WTC11 (cell line): Measurements from ENCODE around the gene ARHGEF12. TPM values are rescaled to one million over a fixed set of nuclear protein-coding genes. Genes with fewer than 3 reads are reported as not detected.

ENCODE experiments used
- ATAC-seq: fragments of 200-7000 bp; cut with Tn5 transposase; 2 replicates; pipeline ENCODE4 v1.10.0; 2021; ENCODE audit warnings: mild to moderate bottlenecking, moderate library complexity
- CTCF ChIA-PET: fragments of 300-600 bp; sonication (Branson Sonifier 250); formaldehyde crosslinking; loops from one replicate; lab custom pipeline; 2021; ENCODE audit warnings: antibody characterized with exemption; lab: Charles Lee
- POLR2A ChIA-PET: fragments of 350-600 bp; sonication (Branson Sonifier 250); formaldehyde crosslinking; loops from one replicate; lab custom pipeline; 2021; ENCODE audit warnings: antibody characterized with exemption; lab: Charles Lee
- DNase-seq: peaks from one replicate; pipeline ENCODE4 v3.0.0; 2021; ENCODE audit warnings: low spot score
- H3K27ac Mint-ChIP-seq: 2 replicates; pipeline ENCODE4 v1.8.0; 2021; ENCODE audit warnings: mixed read lengths
- H3K27me3 Mint-ChIP-seq: 2 replicates; pipeline ENCODE4 v1.8.0; 2021; ENCODE audit warnings: low read depth, mild to moderate bottlenecking, moderate library complexity, mixed read lengths
- H3K36me3 Mint-ChIP-seq: 2 replicates; pipeline ENCODE4 v1.8.0; 2021; ENCODE audit warnings: mixed read lengths
- H3K4me1 Mint-ChIP-seq: 2 replicates; pipeline ENCODE4 v1.8.0; 2022; ENCODE audit warnings: mixed read lengths
- H3K4me3 Mint-ChIP-seq: 2 replicates; pipeline ENCODE4 v1.8.0; 2021; ENCODE audit warnings: mild to moderate bottlenecking, moderate library complexity, mixed read lengths
- H3K9me3 Mint-ChIP-seq: 2 replicates; pipeline ENCODE4 v1.8.0; 2021; ENCODE audit warnings: mixed read lengths
- CBFB ChIP-seq: sonication (generic); formaldehyde crosslinking; IDR thresholded peaks from 2 replicates; pipeline ENCODE4 v1.8.1; 2022; ENCODE audit warnings: mild to moderate bottlenecking, low read depth, missing genetic modification reagents
- CREM ChIP-seq: sonication (generic); formaldehyde crosslinking; IDR thresholded peaks from 2 replicates; pipeline ENCODE4 v1.8.1; 2022; ENCODE audit warnings: mild to moderate bottlenecking, missing genetic modification reagents, moderate library complexity
- GRHL2 ChIP-seq: fragments of 250-450 bp; sonication (Bioruptor Pico); IDR thresholded peaks from 2 replicates; pipeline ENCODE4 v1.8.0; 2022; ENCODE audit warnings: mild to moderate bottlenecking, moderate library complexity; ENCODE audit not compliant: insufficient replicate concordance, severe bottlenecking
- HMGXB4 ChIP-seq: sonication (generic); formaldehyde crosslinking; IDR thresholded peaks from 2 replicates; pipeline ENCODE4 v1.8.1; 2023; ENCODE audit warnings: mild to moderate bottlenecking, moderate library complexity, missing genetic modification reagents
- IRF1 ChIP-seq: sonication (generic); formaldehyde crosslinking; IDR thresholded peaks from 2 replicates; pipeline ENCODE4 v1.8.0; 2023; ENCODE audit warnings: missing genetic modification reagents
- MXD4 ChIP-seq: fragments of 250-450 bp; sonication (Bioruptor Pico); IDR thresholded peaks from 2 replicates; pipeline ENCODE4 v1.8.0; 2021; ENCODE audit warnings: mild to moderate bottlenecking, moderate library complexity, borderline replicate concordance
- NR2C2 ChIP-seq: sonication (generic); formaldehyde crosslinking; IDR thresholded peaks from 2 replicates; pipeline ENCODE4 v1.8.0; 2022; ENCODE audit warnings: mild to moderate bottlenecking, missing genetic modification reagents
- OVOL2 ChIP-seq: fragments of 250-450 bp; sonication (Bioruptor Pico); IDR thresholded peaks from 2 replicates; pipeline ENCODE4 v1.9.0; 2021; ENCODE audit warnings: mild to moderate bottlenecking, borderline replicate concordance
- TEAD4 ChIP-seq: sonication (generic); formaldehyde crosslinking; IDR thresholded peaks from 2 replicates; pipeline ENCODE4 v1.8.0; 2022; ENCODE audit warnings: mild to moderate bottlenecking, missing genetic modification reagents
- ZBTB43 ChIP-seq: sonication (generic); formaldehyde crosslinking; IDR thresholded peaks from 2 replicates; pipeline ENCODE4 v1.8.1; 2023; ENCODE audit warnings: mild to moderate bottlenecking, missing genetic modification reagents
- ZNF263 ChIP-seq: sonication (generic); formaldehyde crosslinking; IDR thresholded peaks from 2 replicates; pipeline ENCODE4 v1.8.1; 2022; ENCODE audit warnings: low read depth, mild to moderate bottlenecking, moderate library complexity, missing genetic modification reagents
- total RNA-seq: library from RNA; stranded (reverse); gene quantifications from 3 replicates; pipeline ENCODE4 v1.2.3, GENCODE V29; 2021
- TF ChIP-seq, protein P1 (sequence below): sonication (generic); formaldehyde crosslinking; IDR thresholded peaks from 2 replicates; pipeline ENCODE4 v1.8.0; 2022; ENCODE audit warnings: missing genetic modification reagents
- TF ChIP-seq, protein P2 (sequence below): sonication (generic); formaldehyde crosslinking; IDR thresholded peaks from 2 replicates; pipeline ENCODE4 v1.8.1; 2022; ENCODE audit warnings: mild to moderate bottlenecking, missing genetic modification reagents, moderate library complexity, borderline replicate concordance
- TF ChIP-seq, protein P3 (sequence below): sonication (generic); formaldehyde crosslinking; IDR thresholded peaks from 2 replicates; pipeline ENCODE4 v1.8.1; 2023; ENCODE audit warnings: mild to moderate bottlenecking, missing genetic modification reagents
- TF ChIP-seq, protein P4 (sequence below): sonication (generic); formaldehyde crosslinking; IDR thresholded peaks from 2 replicates; pipeline ENCODE4 v1.8.1; 2023; ENCODE audit warnings: mild to moderate bottlenecking, missing genetic modification reagents, moderate library complexity
- TF ChIP-seq, protein P5 (sequence below): sonication (generic); formaldehyde crosslinking; IDR thresholded peaks from 2 replicates; pipeline ENCODE4 v1.8.1; 2022; ENCODE audit warnings: low read depth, mild to moderate bottlenecking, moderate library complexity, missing genetic modification reagents, borderline replicate concordance

ARHGEF12 gene
- total RNA-seq, 1 experiment from 2014 or later, result 35.8 TPM

DNA sequence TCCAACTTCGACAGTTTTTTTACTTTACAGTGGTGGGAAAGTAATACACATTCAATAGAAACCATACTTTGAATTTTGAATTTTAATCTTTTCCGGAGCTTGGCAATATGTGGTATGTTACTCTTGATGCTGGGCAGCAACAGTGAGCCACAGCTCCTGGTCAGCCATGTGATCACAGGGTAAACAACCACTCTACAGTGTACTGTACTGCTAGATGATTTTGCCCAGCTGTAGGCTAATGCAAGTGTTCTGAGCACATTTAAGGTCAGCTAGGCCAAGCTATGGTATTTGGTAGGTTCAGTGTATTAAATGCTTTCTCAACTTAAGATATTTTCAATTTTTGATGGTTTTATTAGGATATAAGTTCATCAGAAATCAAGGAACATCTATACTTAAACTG, 126.6 kb downstream of the ARHGEF12 start (continued):
- TF ChIP-seq ZBTB43 (CRISPR knock-in tag) (no peak), NR2C2 (CRISPR knock-in tag) (no peak), ZNF263 (CRISPR knock-in tag) (no peak), HMGXB4 (CRISPR knock-in tag) (no peak)

GRCh38 chr11:120465921-120466534, 129.8 kb downstream of the ARHGEF12 start:
- H3K4me3 Mint-ChIP-seq, result no peak overlapping the region
- DNase-seq (no peak), ATAC-seq (no peak)
- H3K27me3 Mint-ChIP-seq, result no peaks in the 10 kb centered on the region
- peaks cover 44% of the 10 kb centered on the region for H3K36me3 Mint-ChIP-seq
- no peaks in the 10 kb centered on the region for H3K9me3 Mint-ChIP-seq
- no peaks in the 10 kb centered on the region for H3K4me1 Mint-ChIP-seq
- H3K27ac Mint-ChIP-seq, result 0 out of 2 replicates have a peak overlapping the region, but pooled peaks have one; percentile 16
- ChIA-PET CTCF (no interaction called here), POLR2A (no interaction called here)
- TF ChIP-seq CREM (CRISPR knock-in tag), result no peak
- TF ChIP-seq, protein P1, sequence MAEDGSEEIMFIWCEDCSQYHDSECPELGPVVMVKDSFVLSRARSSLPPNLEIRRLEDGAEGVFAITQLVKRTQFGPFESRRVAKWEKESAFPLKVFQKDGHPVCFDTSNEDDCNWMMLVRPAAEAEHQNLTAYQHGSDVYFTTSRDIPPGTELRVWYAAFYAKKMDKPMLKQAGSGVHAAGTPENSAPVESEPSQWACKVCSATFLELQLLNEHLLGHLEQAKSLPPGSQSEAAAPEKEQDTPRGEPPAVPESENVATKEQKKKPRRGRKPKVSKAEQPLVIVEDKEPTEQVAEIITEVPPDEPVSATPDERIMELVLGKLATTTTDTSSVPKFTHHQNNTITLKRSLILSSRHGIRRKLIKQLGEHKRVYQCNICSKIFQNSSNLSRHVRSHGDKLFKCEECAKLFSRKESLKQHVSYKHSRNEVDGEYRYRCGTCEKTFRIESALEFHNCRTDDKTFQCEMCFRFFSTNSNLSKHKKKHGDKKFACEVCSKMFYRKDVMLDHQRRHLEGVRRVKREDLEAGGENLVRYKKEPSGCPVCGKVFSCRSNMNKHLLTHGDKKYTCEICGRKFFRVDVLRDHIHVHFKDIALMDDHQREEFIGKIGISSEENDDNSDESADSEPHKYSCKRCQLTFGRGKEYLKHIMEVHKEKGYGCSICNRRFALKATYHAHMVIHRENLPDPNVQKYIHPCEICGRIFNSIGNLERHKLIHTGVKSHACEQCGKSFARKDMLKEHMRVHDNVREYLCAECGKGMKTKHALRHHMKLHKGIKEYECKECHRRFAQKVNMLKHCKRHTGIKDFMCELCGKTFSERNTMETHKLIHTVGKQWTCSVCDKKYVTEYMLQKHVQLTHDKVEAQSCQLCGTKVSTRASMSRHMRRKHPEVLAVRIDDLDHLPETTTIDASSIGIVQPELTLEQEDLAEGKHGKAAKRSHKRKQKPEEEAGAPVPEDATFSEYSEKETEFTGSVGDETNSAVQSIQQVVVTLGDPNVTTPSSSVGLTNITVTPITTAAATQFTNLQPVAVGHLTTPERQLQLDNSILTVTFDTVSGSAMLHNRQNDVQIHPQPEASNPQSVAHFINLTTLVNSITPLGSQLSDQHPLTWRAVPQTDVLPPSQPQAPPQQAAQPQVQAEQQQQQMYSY (CRISPR knock-in tag), result no peak

- no peaks in the 10 kb centered on the region for H3K27me3 Mint-ChIP-seq
- no peaks in the 10 kb centered on the region for H3K9me3 Mint-ChIP-seq
- POLR2A ChIA-PET, result no interaction called here
- ATAC-seq (no peak), DNase-seq (no peak)
- H3K27ac Mint-ChIP-seq, result no peak overlapping the region
- no peak overlapping the region for H3K4me3 Mint-ChIP-seq
- CTCF ChIA-PET, result interaction anchor here (0.6 kb wide), 2 partner anchors 26 to 304 kb away, joined by 3 to 4 read pairs; no protein-coding TSS in a partner anchor
- no peaks in the 10 kb centered on the region for H3K4me1 Mint-ChIP-seq
- peaks cover 43% of the 10 kb centered on the region for H3K36me3 Mint-ChIP-seq
- no peak for TF ChIP-seq CBFB (CRISPR knock-in tag)
- TF ChIP-seq, protein P2, sequence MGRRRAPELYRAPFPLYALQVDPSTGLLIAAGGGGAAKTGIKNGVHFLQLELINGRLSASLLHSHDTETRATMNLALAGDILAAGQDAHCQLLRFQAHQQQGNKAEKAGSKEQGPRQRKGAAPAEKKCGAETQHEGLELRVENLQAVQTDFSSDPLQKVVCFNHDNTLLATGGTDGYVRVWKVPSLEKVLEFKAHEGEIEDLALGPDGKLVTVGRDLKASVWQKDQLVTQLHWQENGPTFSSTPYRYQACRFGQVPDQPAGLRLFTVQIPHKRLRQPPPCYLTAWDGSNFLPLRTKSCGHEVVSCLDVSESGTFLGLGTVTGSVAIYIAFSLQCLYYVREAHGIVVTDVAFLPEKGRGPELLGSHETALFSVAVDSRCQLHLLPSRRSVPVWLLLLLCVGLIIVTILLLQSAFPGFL, result no peak
- no peak for TF ChIP-seq NR2C2 (CRISPR knock-in tag)
- TF ChIP-seq GRHL2, result no peak
- no peak for TF ChIP-seq IRF1 (CRISPR knock-in tag)
- TF ChIP-seq, protein P3, sequence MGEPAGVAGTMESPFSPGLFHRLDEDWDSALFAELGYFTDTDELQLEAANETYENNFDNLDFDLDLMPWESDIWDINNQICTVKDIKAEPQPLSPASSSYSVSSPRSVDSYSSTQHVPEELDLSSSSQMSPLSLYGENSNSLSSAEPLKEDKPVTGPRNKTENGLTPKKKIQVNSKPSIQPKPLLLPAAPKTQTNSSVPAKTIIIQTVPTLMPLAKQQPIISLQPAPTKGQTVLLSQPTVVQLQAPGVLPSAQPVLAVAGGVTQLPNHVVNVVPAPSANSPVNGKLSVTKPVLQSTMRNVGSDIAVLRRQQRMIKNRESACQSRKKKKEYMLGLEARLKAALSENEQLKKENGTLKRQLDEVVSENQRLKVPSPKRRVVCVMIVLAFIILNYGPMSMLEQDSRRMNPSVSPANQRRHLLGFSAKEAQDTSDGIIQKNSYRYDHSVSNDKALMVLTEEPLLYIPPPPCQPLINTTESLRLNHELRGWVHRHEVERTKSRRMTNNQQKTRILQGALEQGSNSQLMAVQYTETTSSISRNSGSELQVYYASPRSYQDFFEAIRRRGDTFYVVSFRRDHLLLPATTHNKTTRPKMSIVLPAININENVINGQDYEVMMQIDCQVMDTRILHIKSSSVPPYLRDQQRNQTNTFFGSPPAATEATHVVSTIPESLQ (CRISPR knock-in tag), result no peak
- TF ChIP-seq, protein P4, sequence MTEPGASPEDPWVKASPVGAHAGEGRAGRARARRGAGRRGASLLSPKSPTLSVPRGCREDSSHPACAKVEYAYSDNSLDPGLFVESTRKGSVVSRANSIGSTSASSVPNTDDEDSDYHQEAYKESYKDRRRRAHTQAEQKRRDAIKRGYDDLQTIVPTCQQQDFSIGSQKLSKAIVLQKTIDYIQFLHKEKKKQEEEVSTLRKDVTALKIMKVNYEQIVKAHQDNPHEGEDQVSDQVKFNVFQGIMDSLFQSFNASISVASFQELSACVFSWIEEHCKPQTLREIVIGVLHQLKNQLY, result no peak
- no peak for TF ChIP-seq MXD4 (CRISPR knock-in tag)
- TF ChIP-seq OVOL2 (CRISPR knock-in tag), result no peak
- TF ChIP-seq, protein P5, sequence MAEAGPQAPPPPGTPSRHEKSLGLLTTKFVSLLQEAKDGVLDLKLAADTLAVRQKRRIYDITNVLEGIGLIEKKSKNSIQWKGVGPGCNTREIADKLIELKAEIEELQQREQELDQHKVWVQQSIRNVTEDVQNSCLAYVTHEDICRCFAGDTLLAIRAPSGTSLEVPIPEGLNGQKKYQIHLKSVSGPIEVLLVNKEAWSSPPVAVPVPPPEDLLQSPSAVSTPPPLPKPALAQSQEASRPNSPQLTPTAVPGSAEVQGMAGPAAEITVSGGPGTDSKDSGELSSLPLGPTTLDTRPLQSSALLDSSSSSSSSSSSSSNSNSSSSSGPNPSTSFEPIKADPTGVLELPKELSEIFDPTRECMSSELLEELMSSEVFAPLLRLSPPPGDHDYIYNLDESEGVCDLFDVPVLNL (CRISPR knock-in tag), result no peak
- no peak for TF ChIP-seq TEAD4 (CRISPR knock-in tag)
Observed at GRCh38 chr11:120467627-120468026, 131.4 kb downstream of the ARHGEF12 start.
